Trophoblast cell (in vitro differentiated cells and primary cell): ENCODE measurements around the gene PHKB.

Experiments used
- DNase-seq, 2 donors: peaks; one replicate each; pipeline ENCODE4 v3.0.0-alpha.2; 2016
- H2AFZ ChIP-seq: 2 replicates; pipeline ENCODE4 v1.6.1; 2013; ENCODE audit warnings: low read length, moderate library complexity, mild to moderate bottlenecking; ENCODE audit not compliant: insufficient read depth, poor library complexity
- H2AK5ac ChIP-seq: 2 replicates; pipeline ENCODE4 v1.6.1; 2013; ENCODE audit warnings: mild to moderate bottlenecking, low read length
- H2BK120ac ChIP-seq: 2 replicates; pipeline ENCODE4 v1.6.1; 2013; ENCODE audit warnings: low read length, mild to moderate bottlenecking, moderate library complexity; ENCODE audit not compliant: insufficient read depth, poor library complexity
- H2BK12ac ChIP-seq: 2 replicates; pipeline ENCODE4 v1.6.1; 2013; ENCODE audit warnings: mild to moderate bottlenecking, low read length, moderate library complexity
- H2BK5ac ChIP-seq: 2 replicates; pipeline ENCODE4 v1.6.1; 2013; ENCODE audit warnings: low read length, low read depth, moderate library complexity, mild to moderate bottlenecking; ENCODE audit not compliant: poor library complexity
- H3K14ac ChIP-seq: 2 replicates; pipeline ENCODE4 v1.6.1; 2013; ENCODE audit warnings: mild to moderate bottlenecking, low read length
- H3K18ac ChIP-seq: 2 replicates; pipeline ENCODE4 v1.6.1; 2013; ENCODE audit warnings: mild to moderate bottlenecking, low read length
- H3K23ac ChIP-seq: 2 replicates; pipeline ENCODE4 v1.6.1; 2013; ENCODE audit warnings: low read length
- H3K27ac ChIP-seq: 2 replicates; pipeline ENCODE4 v1.5.1; 2013; ENCODE audit warnings: low read depth, mild to moderate bottlenecking, inconsistent platforms, low read length, moderate library complexity
- H3K27me3 ChIP-seq: 2 replicates; pipeline ENCODE4 v1.6.1; 2013; ENCODE audit warnings: inconsistent platforms, mild to moderate bottlenecking, low read length, moderate library complexity; ENCODE audit not compliant: insufficient read depth
- H3K36me3 ChIP-seq, 2 experiments: 1 replicate in 1 of 2; 2 replicates in 1 of 2; pipeline ENCODE4 v1.6.1; 2013; ENCODE audit warnings: low read length in 2 of 2, mild to moderate bottlenecking in 2 of 2, moderate library complexity in 1 of 2; ENCODE audit not compliant: insufficient read depth in 2 of 2, control insufficient read depth in 1 of 2
- H3K4ac ChIP-seq: 2 replicates; pipeline ENCODE4 v1.6.1; 2013; ENCODE audit warnings: low read depth, mild to moderate bottlenecking, low read length, moderate library complexity
- H3K4me1 ChIP-seq, 2 experiments: 1 replicate in 1 of 2; 2 replicates in 1 of 2; pipeline ENCODE4 v1.6.1; 2013; ENCODE audit warnings: low read length in 2 of 2, mild to moderate bottlenecking in 2 of 2, moderate library complexity in 1 of 2; ENCODE audit not compliant: insufficient read depth in 2 of 2, control insufficient read depth in 1 of 2
- H3K4me2 ChIP-seq: 2 replicates; pipeline ENCODE4 v1.6.1; 2013; ENCODE audit warnings: inconsistent platforms, mild to moderate bottlenecking, low read length, moderate library complexity
- H3K4me3 ChIP-seq: 2 replicates; pipeline ENCODE4 v1.5.1; 2013; ENCODE audit warnings: mild to moderate bottlenecking, low read depth, low read length, inconsistent platforms
- H3K79me1 ChIP-seq: one replicate; pipeline ENCODE4 v1.6.1; 2013; ENCODE audit warnings: low read length
- H3K79me2 ChIP-seq: 2 replicates; pipeline ENCODE4 v1.6.1; 2013; ENCODE audit warnings: low read length, mild to moderate bottlenecking; ENCODE audit not compliant: control insufficient read depth, insufficient read depth, poor library complexity
- H3K9ac ChIP-seq: 2 replicates; pipeline ENCODE4 v1.6.1; 2013; ENCODE audit warnings: mild to moderate bottlenecking, low read length
- H3K9me3 ChIP-seq: 2 replicates; pipeline ENCODE4 v1.6.1; 2013; ENCODE audit warnings: low read depth, mild to moderate bottlenecking, control low read depth, inconsistent platforms, low read length; ENCODE audit not compliant: insufficient read depth
- H4K12ac ChIP-seq: 2 replicates; pipeline ENCODE4 v1.6.1; 2013; ENCODE audit warnings: low read depth, mild to moderate bottlenecking, low read length, moderate library complexity
- H4K8ac ChIP-seq: 2 replicates; pipeline ENCODE4 v1.6.1; 2013; ENCODE audit warnings: low read depth, mild to moderate bottlenecking, low read length, moderate library complexity
- H4K91ac ChIP-seq: one replicate; pipeline ENCODE4 v1.6.1; 2013; ENCODE audit warnings: low read depth, mild to moderate bottlenecking, low read length, moderate library complexity
- WGBS: extraction: QIAGEN DNeasy Blood & Tissue Kit; methylation state at CpG from one replicate; pipeline ENCODE4 v1.1.7; 2013; ENCODE audit warnings: missing lambda C conversion rate; ENCODE audit not compliant: insufficient read length, insufficient coverage; ENCODE audit errors: extremely low coverage; 5-methylcytosine and 5-hydroxymethylcytosine counted together

The PHKB gene

GRCh38 chr16:47490471-47490870 lies 29.3 kb downstream of the PHKB start:
- H3K79me2 ChIP-seq = peaks cover 2% of the 10 kb centered on the region
- H3K27me3 ChIP-seq = no peaks in the 10 kb centered on the region
- no peaks in the 10 kb centered on the region for H3K9me3 ChIP-seq
- H2AK5ac ChIP-seq = no peak overlapping the region
- no peak overlapping the region for H3K4me2 ChIP-seq
- H2AFZ ChIP-seq = no peak overlapping the region
- H3K18ac ChIP-seq = no peak overlapping the region
- H4K91ac ChIP-seq = no peak overlapping the region
- H2BK120ac ChIP-seq = no peak overlapping the region
- no peak overlapping the region for H2BK12ac ChIP-seq
- no peak overlapping the region for H3K4me3 ChIP-seq
- no peak overlapping the region for H2BK5ac ChIP-seq
- no peak overlapping the region for H3K14ac ChIP-seq
- no peaks in the 10 kb centered on the region for H3K79me1 ChIP-seq
- H3K4ac ChIP-seq = no peak overlapping the region
- no peak overlapping the region for H4K8ac ChIP-seq
- H3K4me1 ChIP-seq = no peaks in the 10 kb centered on the region
- DNase-seq = no peak
- no peak overlapping the region for H3K23ac ChIP-seq
- peaks cover 0 to 5% of the 10 kb centered on the region in 2 experiments for H3K36me3 ChIP-seq
- H3K27ac ChIP-seq = no peak overlapping the region
- no peak overlapping the region for H4K12ac ChIP-seq
- no peak overlapping the region for H3K9ac ChIP-seq

GRCh38 chr16:47492036-47492427 lies 30.9 kb downstream of the PHKB start:
- no peaks in the 10 kb centered on the region for H3K9me3 ChIP-seq
- H3K27me3 ChIP-seq = no peaks in the 10 kb centered on the region
- peaks cover 2% of the 10 kb centered on the region for H3K79me2 ChIP-seq
- no peak overlapping the region for H3K27ac ChIP-seq
- H3K4me3 ChIP-seq = no peak overlapping the region
- no peak overlapping the region for H4K8ac ChIP-seq
- no peak overlapping the region for H2BK12ac ChIP-seq
- no peak overlapping the region for H2BK5ac ChIP-seq
- no peak overlapping the region for H3K23ac ChIP-seq
- no peak overlapping the region for H3K4ac ChIP-seq
- H3K4me1 ChIP-seq = no peaks in the 10 kb centered on the region
- H4K91ac ChIP-seq = no peak overlapping the region
- peaks cover 0 to 5% of the 10 kb centered on the region in 2 experiments for H3K36me3 ChIP-seq
- no peaks in the 10 kb centered on the region for H3K79me1 ChIP-seq
- H2AFZ ChIP-seq = no peak overlapping the region
- H3K9ac ChIP-seq = no peak overlapping the region
- no CpG with 5 or more reads among the region's 1 CpG for WGBS
- no peak overlapping the region for H3K4me2 ChIP-seq
- H4K12ac ChIP-seq = no peak overlapping the region
- H2BK120ac ChIP-seq = no peak overlapping the region
- H2AK5ac ChIP-seq = no peak overlapping the region
- no peak overlapping the region for H3K18ac ChIP-seq
- no peak overlapping the region for H3K14ac ChIP-seq
- no peak for DNase-seq

- Histone ChIP-seq H3K27me3 (no peaks in the 10 kb centered on the region), H3K9me3 (no peaks in the 10 kb centered on the region), H4K91ac (no peak overlapping the region), H3K27ac (no peak overlapping the region), H3K4me3 (no peak overlapping the region), H3K4me1 (no peaks in the 10 kb centered on the region), H3K14ac (no peak overlapping the region), H3K4me2 (no peak overlapping the region), H2BK5ac (no peak overlapping the region), H3K4ac (no peak overlapping the region), H2AK5ac (no peak overlapping the region), H3K18ac (peak overlapping the region; percentile 82), H3K36me3 (peaks cover 0 to 5% of the 10 kb centered on the region in 2 experiments), H3K79me2 (peaks cover 2% of the 10 kb centered on the region), H2BK120ac (no peak overlapping the region), H3K23ac (no peak overlapping the region), H3K9ac (no peak overlapping the region), H2AFZ (no peak overlapping the region), H4K12ac (peak overlapping the region; percentile 54), H2BK12ac (no peak overlapping the region), H3K79me1 (no peaks in the 10 kb centered on the region), H4K8ac (no peak overlapping the region)
- DNase-seq = peak in 1 of 2 donors; percentile 16
- WGBS = no CpG with 5 or more reads among the region's 10 CpGs
Observed at GRCh38 chr16:47492428-47493377, 31.6 kb downstream of the PHKB start.

GRCh38 chr16:47493381-47494337 lies 32.5 kb downstream of the PHKB start:
- no peak for DNase-seq
- Histone ChIP-seq H3K79me2 (peaks cover 2% of the 10 kb centered on the region), H4K8ac (no peak overlapping the region), H3K27me3 (no peaks in the 10 kb centered on the region), H3K9ac (no peak overlapping the region), H3K36me3 (peaks cover 3 to 5% of the 10 kb centered on the region in 2 experiments), H3K9me3 (no peaks in the 10 kb centered on the region), H3K4me2 (no peak overlapping the region), H2AFZ (no peak overlapping the region), H3K18ac (no peak overlapping the region), H3K4ac (no peak overlapping the region), H3K4me3 (no peak overlapping the region), H4K12ac (no peak overlapping the region), H2BK5ac (no peak overlapping the region), H3K79me1 (no peaks in the 10 kb centered on the region), H2BK12ac (no peak overlapping the region), H2BK120ac (no peak overlapping the region), H3K27ac (no peak overlapping the region), H4K91ac (no peak overlapping the region), H2AK5ac (no peak overlapping the region), H3K4me1 (no peaks in the 10 kb centered on the region), H3K14ac (no peak overlapping the region), H3K23ac (no peak overlapping the region)
- no CpG with 5 or more reads among the region's 9 CpGs for WGBS
